ENCODE data around the gene C9orf43. TPM values are rescaled to one million over a fixed set of nuclear protein-coding genes. Genes with fewer than 3 reads are reported as not detected.

C9orf43 gene
- total RNA-seq, 8 experiments from 2014 or later, result 0.54 to 2.4 (median 1.1) TPM

DNA sequence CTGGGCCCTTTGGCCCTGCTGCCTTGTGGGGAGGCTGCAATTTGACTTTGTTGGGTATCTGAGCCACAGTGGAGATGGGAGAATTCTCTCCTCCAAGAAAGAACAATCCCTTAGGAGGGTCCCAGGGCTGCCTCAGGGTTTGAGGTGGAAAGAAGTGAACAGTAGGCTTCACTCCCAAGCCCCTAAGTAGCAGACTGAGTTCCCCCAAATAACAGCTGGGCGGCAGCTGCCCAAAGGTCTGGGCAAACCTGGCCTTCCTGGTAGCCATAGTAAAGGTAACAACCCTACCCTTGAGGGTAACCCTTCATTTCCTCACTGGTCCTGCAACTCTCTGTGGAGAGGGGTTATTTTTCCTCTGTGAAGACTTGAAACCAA, 53.7 kb downstream of the C9orf43 start:
- in situ Hi-C loops (cut with MboI; ENCODE audit: low pct_unique_long_range_greater_than_20kb in 2 of 9, low sequenced_read_pairs in 9 of 9, unreplicated experiment in 9 of 9), result loop anchor here in 3 of 9 experiments (25.0 kb wide), 2 partner anchors 123 to 198 kb away; no protein-coding TSS in a partner anchor
- WGBS, 10 experiments, result 60 to 100% methylated on average over 1 of the region's 1 CpG; no CpG with 5 or more reads in 8 of the 10 experiments
- Histone ChIP-seq H3K4me1 (replicated peaks in 1 of 2) (peaks cover 35 to 38% of the 10 kb centered on the region in 2 donors), H3K4me3 (peak overlapping the region in 1 of 5 donors; percentile 35), H3K27ac (no peak overlapping the region)
- ATAC-seq (replicated peaks in 6 of 8), result no peak

DNA sequence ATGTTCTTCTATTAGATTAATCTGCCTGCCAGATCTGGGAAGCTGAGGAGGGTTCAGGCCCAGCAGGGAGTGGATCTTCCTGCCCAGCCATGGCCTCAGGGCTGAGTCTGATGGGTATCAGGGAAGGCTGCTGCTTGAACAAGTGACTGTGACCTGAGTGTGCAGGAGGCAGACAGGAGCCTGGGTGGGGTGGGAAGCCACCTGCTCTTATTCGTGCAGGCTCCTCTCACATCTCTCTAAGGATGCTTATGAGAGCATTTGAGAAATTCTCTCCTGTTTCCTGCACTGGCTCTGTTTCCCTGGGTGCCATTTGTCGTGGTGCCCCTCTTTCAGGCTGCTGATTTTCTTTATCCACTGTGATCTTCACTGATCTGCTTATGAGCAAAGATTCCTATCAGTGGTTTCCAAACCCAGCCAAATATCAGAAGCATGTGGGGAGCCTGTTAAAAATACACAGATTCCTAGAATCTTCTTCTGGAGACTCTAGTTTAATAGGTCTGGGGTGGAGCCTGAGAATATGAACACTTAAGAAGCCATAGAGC, 55.1 kb downstream of the C9orf43 start:
- peak in 2 of 8 experiments; percentile 21 to 34 for ATAC-seq (replicated peaks in 6 of 8)
- no peak overlapping the region for H3K4me3 ChIP-seq
- H3K27ac ChIP-seq, result no peak overlapping the region
- peaks cover 35 to 38% of the 10 kb centered on the region in 2 donors for H3K4me1 ChIP-seq (replicated peaks in 1 of 2)
- in situ Hi-C loops (cut with MboI; ENCODE audit: low pct_unique_long_range_greater_than_20kb in 2 of 9, low sequenced_read_pairs in 9 of 9, unreplicated experiment in 9 of 9), result loop anchor here in 3 of 9 experiments (25.0 kb wide), 2 partner anchors 122 to 197 kb away; no protein-coding TSS in a partner anchor
- 17 to 100% (median 80%) methylated on average over 1 to 2 of the region's 2 CpGs; no CpG with 5 or more reads in 3 of the 10 experiments for WGBS, 10 experiments

DNA sequence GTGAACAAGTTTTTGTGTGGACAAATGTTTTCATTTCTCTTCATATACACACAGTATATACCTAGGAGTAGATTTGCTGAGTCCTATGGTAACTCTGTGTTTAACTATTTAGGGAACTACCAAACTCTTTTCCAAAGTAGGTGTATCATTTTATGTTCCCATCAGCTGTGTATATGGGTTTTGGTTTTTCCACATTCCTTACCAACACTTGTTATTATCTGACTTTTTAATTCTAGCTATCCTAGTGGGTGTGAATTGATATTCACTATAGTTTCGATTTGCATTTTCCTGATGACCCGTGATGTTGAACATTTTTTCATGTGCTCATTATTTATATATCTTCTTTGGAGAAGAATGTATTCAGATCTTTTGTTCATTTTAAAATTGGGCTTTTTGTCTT, 56.6 kb downstream of the C9orf43 start:
- 60 to 100% (median 88%) methylated on average over 1 to 2 of the region's 2 CpGs for WGBS, 10 experiments
- in situ Hi-C loops (cut with MboI; ENCODE audit: low pct_unique_long_range_greater_than_20kb in 2 of 9, low sequenced_read_pairs in 9 of 9, unreplicated experiment in 9 of 9), result loop anchor here in 3 of 9 experiments (25.0 kb wide), 2 partner anchors 120 to 195 kb away; no protein-coding TSS in a partner anchor
- Histone ChIP-seq H3K4me3 (no peak overlapping the region), H3K27ac (no peak overlapping the region), H3K4me1 (replicated peaks in 1 of 2) (peaks cover 35 to 38% of the 10 kb centered on the region in 2 donors)
- no peak for ATAC-seq (replicated peaks in 6 of 8)

- in situ Hi-C loops (cut with MboI; ENCODE audit: low pct_unique_long_range_greater_than_20kb in 2 of 9, low sequenced_read_pairs in 9 of 9, unreplicated experiment in 9 of 9), result loop anchor here in 3 of 9 experiments (25.0 kb wide), 2 partner anchors 118 to 193 kb away; no protein-coding TSS in a partner anchor
- no peak overlapping the region for H3K27ac ChIP-seq
- H3K4me1 ChIP-seq (replicated peaks in 1 of 2), result peaks cover 25 to 31% of the 10 kb centered on the region in 2 donors
- 0 to 86% (median 36%) methylated on average over 1 to 6 of the region's 6 CpGs; no CpG with 5 or more reads in 2 of the 10 experiments for WGBS, 10 experiments
- peak; percentile 73 to 98 (median 86) for ATAC-seq (replicated peaks in 6 of 8)
- H3K4me3 ChIP-seq, result no peak overlapping the region
Measured at GRCh38 chr9:113468716-113469448, 58.3 kb downstream of the C9orf43 start.

GRCh38 chr9:113471143-113471542, 60.6 kb downstream of the C9orf43 start:
- Histone ChIP-seq H3K4me3 (no peak overlapping the region), H3K27ac (no peak overlapping the region), H3K4me1 (replicated peaks in 1 of 2) (peaks cover 7 to 9% of the 10 kb centered on the region in 2 donors)
- 13 to 75% (median 35%) methylated on average over 1 of the region's 1 CpG; no CpG with 5 or more reads in 6 of the 10 experiments for WGBS, 10 experiments
- ATAC-seq (replicated peaks in 6 of 8), result no peak
- in situ Hi-C loops (cut with MboI; ENCODE audit: low pct_unique_long_range_greater_than_20kb in 2 of 9, low sequenced_read_pairs in 9 of 9, unreplicated experiment in 9 of 9), result loop anchor here in 3 of 9 experiments (25.0 kb wide), 2 partner anchors 116 to 191 kb away; no protein-coding TSS in a partner anchor

DNA sequence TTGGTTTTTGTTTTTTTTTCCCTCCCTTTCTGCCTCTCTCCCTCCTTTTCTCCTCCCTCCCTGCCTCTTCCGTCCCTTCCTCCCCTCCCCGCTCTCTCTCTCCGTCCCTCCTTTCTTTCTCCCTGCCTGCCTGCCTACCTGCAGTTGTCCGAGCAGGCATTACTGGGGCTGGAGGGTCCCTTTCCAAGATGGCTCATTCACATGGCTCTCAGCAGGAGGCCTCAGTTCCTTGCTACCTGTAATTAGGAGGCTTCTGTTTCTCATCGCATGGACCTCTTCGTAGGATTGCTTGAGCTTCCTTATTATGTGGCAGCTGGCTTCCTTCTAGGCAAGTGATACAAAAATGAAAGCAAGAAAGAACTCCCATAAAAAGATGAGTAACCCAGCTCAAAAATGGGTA, 61.0 kb downstream of the C9orf43 start:
- H3K27ac ChIP-seq, result no peak overlapping the region
- no peak for ATAC-seq (replicated peaks in 6 of 8)
- in situ Hi-C loops (cut with MboI; ENCODE audit: low pct_unique_long_range_greater_than_20kb in 2 of 9, low sequenced_read_pairs in 9 of 9, unreplicated experiment in 9 of 9), result loop anchor here in 3 of 9 experiments (25.0 kb wide), 2 partner anchors 116 to 191 kb away; no protein-coding TSS in a partner anchor
- H3K4me3 ChIP-seq, result no peak overlapping the region
- peaks cover 7% of the 10 kb centered on the region in 2 donors for H3K4me1 ChIP-seq (replicated peaks in 1 of 2)
- 61 to 97% (median 84%) methylated on average over 2 to 6 of the region's 6 CpGs; no CpG with 5 or more reads in 3 of the 10 experiments for WGBS, 10 experiments

DNA sequence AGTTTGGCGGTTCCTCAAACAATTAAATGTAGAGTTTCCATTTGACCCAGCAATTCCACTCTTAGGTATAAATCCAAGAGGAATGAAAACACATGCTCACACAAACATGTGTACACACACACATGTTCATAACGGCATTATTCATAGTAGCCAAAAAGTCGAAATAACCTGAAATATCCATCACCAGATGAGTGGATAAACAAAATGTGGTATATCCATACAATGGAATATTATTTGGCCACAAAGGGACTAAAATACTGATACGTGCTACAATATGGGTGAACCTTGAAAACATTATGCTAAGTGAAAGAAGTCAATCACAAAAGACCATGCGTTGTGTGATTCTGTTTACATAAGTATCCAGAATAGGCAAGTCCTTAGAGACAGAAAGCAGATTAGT, 61.7 kb downstream of the C9orf43 start:
- Histone ChIP-seq H3K27ac (no peak overlapping the region), H3K4me1 (replicated peaks in 1 of 2) (peaks cover 7% of the 10 kb centered on the region in 2 donors), H3K4me3 (no peak overlapping the region)
- WGBS, 10 experiments, result 70 to 100% (median 92%) methylated on average over 2 to 5 of the region's 5 CpGs; no CpG with 5 or more reads in 1 of the 10 experiments
- no peak for ATAC-seq (replicated peaks in 6 of 8)
- in situ Hi-C loops (cut with MboI; ENCODE audit: low pct_unique_long_range_greater_than_20kb in 2 of 9, low sequenced_read_pairs in 9 of 9, unreplicated experiment in 9 of 9), result loop anchor here in 3 of 9 experiments (25.0 kb wide), 2 partner anchors 115 to 190 kb away; no protein-coding TSS in a partner anchor

DNA sequence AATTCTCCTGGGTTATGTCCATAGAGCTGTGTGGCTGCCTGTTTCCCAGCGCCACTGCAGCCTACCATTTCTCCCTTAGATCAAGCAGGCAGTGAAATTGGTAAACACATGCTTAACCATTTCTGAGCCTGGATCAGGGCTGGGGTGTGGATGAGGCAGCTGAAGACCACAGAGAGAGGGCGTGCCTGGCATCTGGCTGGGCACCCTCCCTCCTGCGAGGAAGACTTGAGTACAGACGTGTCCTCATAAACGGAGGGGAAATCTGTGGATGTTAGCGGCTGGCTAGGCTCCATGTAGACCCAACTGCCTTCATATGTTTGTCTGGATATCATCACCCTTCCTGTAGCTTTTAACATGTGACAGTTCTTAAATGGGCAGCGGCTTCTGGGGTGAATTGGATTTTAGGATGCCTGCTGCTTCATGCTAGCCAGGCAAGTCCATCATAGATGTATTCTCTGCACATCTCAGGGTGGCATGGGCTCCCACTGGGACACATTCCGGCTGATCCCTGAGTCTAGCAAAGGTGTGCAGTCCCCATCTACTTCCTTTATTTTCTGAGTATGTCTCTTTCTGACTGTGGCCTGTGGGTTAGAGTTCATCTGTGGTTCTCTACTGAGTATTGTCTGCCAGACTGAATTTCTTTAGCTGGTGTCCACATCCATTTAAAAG, 63.9 kb downstream of the C9orf43 start:
- ATAC-seq (replicated peaks in 6 of 8), result peak in 2 of 8 experiments; percentile 31 to 72
- H3K4me1 ChIP-seq (replicated peaks in 1 of 2), result peaks cover 5 to 6% of the 10 kb centered on the region in 2 donors
- no peak overlapping the region for H3K27ac ChIP-seq
- no peak overlapping the region for H3K4me3 ChIP-seq
- 40 to 100% (median 80%) methylated on average over 1 to 3 of the region's 8 CpGs; no CpG with 5 or more reads in 4 of the 10 experiments for WGBS, 10 experiments
- in situ Hi-C loops (cut with MboI; ENCODE audit: low pct_unique_long_range_greater_than_20kb in 2 of 9, low sequenced_read_pairs in 9 of 9, unreplicated experiment in 9 of 9), result loop anchor here in 3 of 9 experiments (25.0 kb wide), 2 partner anchors 113 to 188 kb away; no protein-coding TSS in a partner anchor

GRCh38 chr9:113475031-113475430, 64.5 kb downstream of the C9orf43 start:
- Histone ChIP-seq H3K27ac (no peak overlapping the region), H3K4me1 (replicated peaks in 1 of 2) (peaks cover 7 to 8% of the 10 kb centered on the region in 2 donors), H3K4me3 (no peak overlapping the region)
- 50 to 94% (median 85%) methylated on average over 1 to 2 of the region's 2 CpGs; no CpG with 5 or more reads in 4 of the 10 experiments for WGBS, 10 experiments
- ATAC-seq (replicated peaks in 6 of 8), result no peak
- in situ Hi-C loops (cut with MboI; ENCODE audit: low pct_unique_long_range_greater_than_20kb in 2 of 9, low sequenced_read_pairs in 9 of 9, unreplicated experiment in 9 of 9), result no loop called here

DNA sequence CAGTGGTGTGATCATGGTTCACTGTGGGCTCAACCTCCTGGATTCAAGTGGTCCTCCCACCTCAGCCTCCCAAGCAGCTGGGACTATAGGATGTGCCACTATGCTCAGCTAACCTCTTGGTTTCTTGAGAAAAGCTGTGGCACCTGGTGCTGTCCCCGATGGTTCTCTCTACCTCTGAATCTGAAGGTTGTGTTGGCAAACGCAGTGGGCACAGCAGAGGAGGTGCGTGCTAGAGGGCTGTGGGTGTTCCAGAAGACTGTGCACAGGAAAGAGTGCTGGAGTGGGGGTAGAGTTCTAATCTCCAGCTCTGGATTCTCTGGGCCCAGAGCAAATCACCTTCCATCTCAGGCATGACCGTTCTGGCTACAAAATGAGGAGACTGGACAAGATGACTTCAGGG, 65.4 kb downstream of the C9orf43 start:
- no peak for ATAC-seq (replicated peaks in 6 of 8)
- in situ Hi-C loops (cut with MboI; ENCODE audit: low pct_unique_long_range_greater_than_20kb in 2 of 9, low sequenced_read_pairs in 9 of 9, unreplicated experiment in 9 of 9), result no loop called here
- H3K4me3 ChIP-seq, result no peak overlapping the region
- H3K4me1 ChIP-seq (replicated peaks in 1 of 2), result peaks cover 7 to 8% of the 10 kb centered on the region in 2 donors
- WGBS, 10 experiments, result 96 to 100% (median 100%) methylated on average over 1 to 3 of the region's 4 CpGs; no CpG with 5 or more reads in 6 of the 10 experiments
- H3K27ac ChIP-seq, result no peak overlapping the region

GRCh38 chr9:113476511-113476916, 66.0 kb downstream of the C9orf43 start:
- ATAC-seq (replicated peaks in 6 of 8), result no peak
- Histone ChIP-seq H3K4me1 (replicated peaks in 1 of 2) (peaks cover 7 to 8% of the 10 kb centered on the region in 2 donors), H3K4me3 (no peak overlapping the region), H3K27ac (no peak overlapping the region)
- WGBS, 10 experiments, result 40 to 100% (median 76%) methylated on average over 1 to 3 of the region's 4 CpGs; no CpG with 5 or more reads in 4 of the 10 experiments
- in situ Hi-C loops (cut with MboI; ENCODE audit: low pct_unique_long_range_greater_than_20kb in 2 of 9, low sequenced_read_pairs in 9 of 9, unreplicated experiment in 9 of 9), result no loop called here

GRCh38 chr9:113477058-113477457, 66.5 kb downstream of the C9orf43 start:
- 60 to 100% (median 98%) methylated on average over 1 to 4 of the region's 4 CpGs; no CpG with 5 or more reads in 3 of the 10 experiments for WGBS, 10 experiments
- H3K4me1 ChIP-seq (replicated peaks in 1 of 2), result peaks cover 7 to 8% of the 10 kb centered on the region in 2 donors
- no peak for ATAC-seq (replicated peaks in 6 of 8)
- no peak overlapping the region for H3K27ac ChIP-seq
- in situ Hi-C loops (cut with MboI; ENCODE audit: low pct_unique_long_range_greater_than_20kb in 2 of 9, low sequenced_read_pairs in 9 of 9, unreplicated experiment in 9 of 9), result no loop called here
- no peak overlapping the region for H3K4me3 ChIP-seq
